Endometrial microvascular endothelial cells (primary cell): ENCODE measurements around the gene TNKS1BP1. TPM values are rescaled to one million over a fixed set of nuclear protein-coding genes. Genes with fewer than 3 reads are reported as not detected.

ENCODE experiments used
- in situ Hi-C: cut with HindIII; loops from 2 replicates; pipeline ENCODE4 v1.10.0; 2017; ENCODE audit warnings: low sequenced_read_pairs, low pct_unique_long_range_greater_than_20kb; ENCODE audit errors: inconsistent ontology term
- total RNA-seq: library from RNA; depleted of rRNA; stranded (reverse); fragments of >200 nt; gene quantifications from one replicate; pipeline ENCODE4 v1.2.3, GENCODE V29; 2015; ENCODE audit errors: inconsistent ontology term

Gene TNKS1BP1
- total RNA-seq, 1 donor from 2014 or later, result 57.4 TPM

DNA sequence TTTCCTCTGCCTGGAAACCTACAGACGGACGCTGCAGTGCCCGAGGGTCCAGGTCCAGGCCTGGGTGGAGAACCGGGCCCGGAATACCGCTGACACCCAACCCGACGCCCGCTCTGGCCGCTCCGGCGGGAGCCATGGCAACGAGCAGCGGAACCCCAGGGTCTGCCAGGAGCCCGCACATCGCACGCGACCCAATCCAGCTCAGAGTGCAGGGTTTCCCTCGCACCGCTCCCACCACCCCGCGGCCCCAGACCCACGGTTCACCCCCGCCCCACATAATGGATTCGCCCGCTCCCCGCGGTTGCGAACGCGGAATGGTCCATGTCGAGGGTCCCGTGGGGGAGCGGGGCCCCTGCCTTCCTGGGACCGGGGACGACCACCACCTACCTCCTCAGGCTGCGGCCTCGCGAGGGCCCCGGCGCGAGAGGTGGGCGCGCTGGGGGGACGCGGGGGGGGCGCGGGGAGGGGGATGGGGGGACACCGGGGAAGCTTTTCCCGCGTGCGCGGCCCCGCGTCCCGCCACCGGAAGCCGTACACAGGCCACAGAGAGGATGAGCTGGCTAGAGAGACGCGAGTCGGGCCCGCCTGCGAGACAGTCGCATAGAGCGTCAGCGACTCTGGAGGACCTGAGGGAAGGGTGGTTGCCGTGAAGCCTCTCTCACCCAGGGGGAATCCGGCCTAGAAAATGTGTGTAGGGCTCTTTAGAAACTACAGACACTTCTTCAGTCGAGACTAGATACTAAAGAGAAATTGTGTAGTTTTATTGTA, 10.8 kb upstream of the TNKS1BP1 start, which contains the start of gene SSRP1:
Gene SSRP1 (minus strand): TSS at position 550 of the 768 bp plus-strand sequence. CDS start 771 bp downstream, outside the sequence.
- in situ Hi-C loops, result no loop called here

DNA sequence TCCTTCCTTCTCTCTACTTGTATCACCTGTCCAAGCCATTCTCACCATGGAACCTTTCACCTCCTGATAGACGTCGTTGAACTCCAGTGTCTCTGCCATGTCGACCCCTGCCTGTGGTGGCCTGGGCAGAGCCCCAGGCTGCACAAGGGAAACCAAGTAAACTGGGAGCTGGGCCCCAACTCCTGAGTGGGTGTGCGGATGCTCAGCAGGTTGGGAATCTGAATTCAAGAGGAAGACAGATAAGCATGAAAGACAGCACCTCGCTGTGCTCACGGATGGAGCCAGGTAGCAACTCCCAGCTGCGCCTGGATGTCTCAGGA, 10.2 kb upstream of the TNKS1BP1 start:
- in situ Hi-C loops, result no loop called here

DNA sequence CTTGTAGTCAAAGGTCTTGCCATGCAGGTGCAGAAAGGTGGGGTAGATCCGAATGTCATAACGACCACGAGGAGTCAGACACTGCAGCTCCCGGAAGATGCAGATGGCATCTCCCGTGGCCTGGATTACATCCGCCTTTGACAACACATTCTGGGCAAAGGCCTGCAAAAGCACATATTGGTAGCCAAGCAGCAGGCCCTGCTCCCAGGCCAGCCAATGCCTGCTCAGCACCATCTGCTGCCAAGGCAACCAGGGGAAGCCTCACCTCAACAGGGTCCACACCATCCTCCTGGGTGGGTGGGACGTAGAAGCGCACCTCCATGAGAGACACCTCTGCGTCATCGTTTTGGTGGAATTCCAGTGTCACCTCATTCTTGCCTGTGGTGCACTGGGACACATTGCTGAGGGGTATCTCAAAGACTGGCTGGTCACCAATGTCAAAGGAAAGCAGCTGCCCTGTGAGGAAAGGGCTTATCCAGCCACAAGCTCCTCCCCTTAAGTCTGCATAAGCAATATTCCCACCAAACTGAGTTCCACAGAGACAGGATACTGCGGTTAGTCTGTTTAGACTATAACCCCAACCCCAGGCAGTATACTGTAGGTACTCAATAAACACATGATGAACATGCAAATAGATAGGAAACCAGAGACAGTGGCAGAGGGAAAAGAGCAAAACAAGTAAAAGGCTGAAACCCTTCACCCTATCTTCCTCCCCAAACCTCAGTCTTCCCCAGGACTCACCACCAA, 8.1 kb upstream of the TNKS1BP1 start:
- in situ Hi-C loops, result no loop called here

DNA sequence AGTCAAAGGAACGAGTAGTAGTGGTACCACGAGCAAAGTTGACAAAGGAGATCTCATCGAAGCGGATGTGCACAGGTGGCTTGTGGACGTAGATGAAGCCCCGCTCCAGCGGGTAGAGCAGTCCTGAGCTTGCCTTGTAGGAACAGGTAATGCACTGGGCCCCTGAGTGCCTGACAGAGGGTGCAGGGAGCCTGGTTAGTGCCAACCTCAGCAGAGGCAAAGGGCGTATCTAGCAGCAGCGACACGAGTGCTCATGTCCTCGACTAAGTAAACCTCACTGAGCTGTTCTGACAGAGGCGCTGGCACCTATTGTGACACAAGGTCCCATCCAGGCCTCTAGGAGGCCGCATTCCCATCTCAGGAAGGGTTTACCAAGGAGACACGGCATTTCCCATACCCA, 7.0 kb upstream of the TNKS1BP1 start:
- in situ Hi-C loops, result no loop called here

DNA sequence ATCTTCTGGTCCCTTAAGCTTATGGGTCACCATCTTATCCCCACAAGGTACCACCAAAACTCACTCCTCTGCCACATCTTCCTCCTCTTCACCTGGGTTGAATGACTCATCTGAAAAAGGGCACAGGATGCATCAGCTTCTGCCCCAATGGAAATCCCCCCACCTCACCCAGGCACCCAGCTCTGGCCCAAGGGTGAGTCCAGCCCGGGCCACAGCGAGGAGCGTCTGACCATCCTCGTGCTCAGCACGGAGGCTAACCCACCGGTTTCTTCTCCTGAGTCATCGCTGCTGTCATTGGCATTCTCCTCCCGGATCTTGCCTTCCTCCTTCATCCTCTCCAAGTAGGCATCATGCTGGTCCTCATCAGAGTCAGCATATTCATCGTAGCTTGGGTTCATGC, 5.3 kb upstream of the TNKS1BP1 start:
- in situ Hi-C loops, result no loop called here

DNA sequence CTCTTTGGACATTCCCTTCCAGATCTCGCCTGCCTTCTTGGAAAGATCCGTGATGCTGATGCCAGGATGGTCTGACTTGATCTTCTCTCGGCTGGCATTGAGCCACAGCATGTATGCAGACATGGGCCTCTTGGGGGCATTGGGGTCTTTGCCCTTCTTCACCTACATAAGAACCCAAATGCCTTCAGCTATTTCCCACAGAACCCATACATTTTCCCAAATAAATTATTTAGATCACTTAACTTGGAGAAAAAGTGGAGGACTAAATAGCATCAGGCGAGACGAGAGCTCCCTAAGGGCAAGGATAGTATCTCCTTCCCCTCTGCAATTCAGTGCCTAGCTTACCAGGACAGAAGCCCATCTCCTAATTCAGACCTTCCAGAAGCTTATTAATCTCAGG, 3.0 kb upstream of the TNKS1BP1 start:
- in situ Hi-C loops, result no loop called here

DNA sequence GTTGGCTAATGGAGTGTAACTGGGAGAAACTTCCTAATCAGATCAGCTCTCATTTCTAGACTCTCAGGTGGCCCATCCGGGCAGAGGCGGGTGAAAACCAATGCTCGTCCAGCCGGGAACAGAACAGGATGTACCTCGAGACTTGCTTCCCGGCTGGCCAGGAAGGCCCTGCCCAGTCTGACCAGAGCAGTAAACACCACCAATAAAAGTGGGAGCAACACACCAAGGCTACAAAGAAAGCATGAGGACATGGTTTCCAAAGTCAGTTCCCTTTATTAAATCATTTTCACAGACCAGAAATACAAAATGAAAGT, 940 bp upstream of the TNKS1BP1 start:
- in situ Hi-C loops, result no loop called here

DNA sequence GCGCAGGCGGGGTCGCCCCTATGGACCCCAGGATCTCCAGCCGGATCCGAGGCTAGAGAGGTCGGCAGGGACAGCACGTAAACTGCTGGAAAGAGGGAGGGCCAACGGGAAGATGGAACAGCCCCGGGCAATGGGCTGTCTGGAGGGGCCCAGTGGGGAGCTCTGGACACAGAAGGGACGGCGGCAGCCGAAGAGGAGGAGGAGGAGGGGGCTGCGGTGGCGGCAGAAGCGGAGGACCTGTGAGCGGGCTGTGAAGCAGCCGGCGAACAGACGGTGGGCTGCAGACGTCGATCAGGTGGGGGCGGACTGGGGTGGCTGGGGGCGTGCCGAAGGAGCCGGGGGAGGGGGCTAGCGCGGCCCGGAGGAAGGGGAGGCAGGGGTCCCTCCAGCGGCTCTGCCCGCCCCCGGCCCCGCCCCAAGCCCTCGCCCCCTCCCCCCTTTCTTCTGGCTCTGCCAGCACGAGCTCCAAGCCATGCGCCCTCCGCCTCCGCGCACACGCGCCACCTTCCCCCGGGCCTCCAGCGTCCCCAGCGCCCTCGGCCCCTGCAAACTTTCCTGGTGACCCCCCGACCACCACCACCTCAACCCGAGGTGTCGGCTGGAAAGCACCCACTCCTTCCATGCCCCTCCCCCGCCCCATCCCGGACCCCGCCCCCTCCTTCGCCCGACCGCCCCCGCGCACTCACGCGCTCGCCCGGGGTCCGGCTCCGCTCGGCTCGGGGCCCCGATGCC, 432 bp downstream of the TNKS1BP1 start:
- in situ Hi-C loops, result no loop called here

DNA sequence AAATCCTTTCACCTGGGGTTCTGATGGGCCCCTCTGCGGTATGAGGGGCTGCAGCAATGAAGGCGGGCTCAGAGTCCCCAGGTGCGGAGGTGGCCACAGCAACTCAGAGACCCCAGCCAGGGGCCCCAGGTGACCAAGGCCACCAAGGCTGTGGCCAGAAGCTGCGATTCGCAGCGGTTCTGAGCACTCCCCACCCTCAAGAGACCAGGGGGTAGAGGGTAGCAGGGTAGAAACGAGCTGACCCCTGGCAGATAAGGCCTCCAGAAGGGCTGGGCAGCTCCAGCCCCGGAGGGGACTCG, 948 bp downstream of the TNKS1BP1 start:
- in situ Hi-C loops, result no loop called here

DNA sequence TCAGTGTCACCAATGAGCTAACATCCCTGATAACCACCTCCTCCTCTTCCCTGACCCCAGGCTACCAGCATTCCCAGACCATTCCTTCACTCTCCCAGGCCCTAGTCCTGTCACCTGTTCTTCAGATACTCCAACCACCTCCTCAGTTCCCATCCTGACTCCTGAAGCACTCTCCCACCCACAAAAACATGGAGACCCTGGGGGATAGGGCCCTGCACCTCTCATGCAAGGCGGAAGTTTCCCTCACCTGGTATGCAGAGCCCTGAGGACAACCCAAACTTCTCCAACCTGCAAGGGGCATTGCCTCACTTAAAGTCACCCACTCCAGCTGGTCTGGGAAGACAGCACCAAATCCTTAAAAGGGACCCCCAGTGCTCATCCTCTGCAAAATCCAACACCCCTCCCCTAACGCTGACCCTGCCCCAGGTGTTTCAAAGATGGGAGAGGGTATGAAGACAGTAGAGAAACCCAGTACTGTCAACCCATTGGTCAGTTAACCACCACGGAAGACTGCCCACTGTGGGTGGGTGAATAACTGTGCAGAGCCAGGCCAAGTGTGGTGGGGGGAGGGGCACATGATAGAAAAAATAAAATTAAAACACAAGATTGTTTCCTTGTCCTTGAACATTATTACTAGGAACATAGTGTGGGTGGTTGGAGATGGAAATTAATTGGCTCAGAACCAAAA, 1.4 kb downstream of the TNKS1BP1 start:
- in situ Hi-C loops, result no loop called here

DNA sequence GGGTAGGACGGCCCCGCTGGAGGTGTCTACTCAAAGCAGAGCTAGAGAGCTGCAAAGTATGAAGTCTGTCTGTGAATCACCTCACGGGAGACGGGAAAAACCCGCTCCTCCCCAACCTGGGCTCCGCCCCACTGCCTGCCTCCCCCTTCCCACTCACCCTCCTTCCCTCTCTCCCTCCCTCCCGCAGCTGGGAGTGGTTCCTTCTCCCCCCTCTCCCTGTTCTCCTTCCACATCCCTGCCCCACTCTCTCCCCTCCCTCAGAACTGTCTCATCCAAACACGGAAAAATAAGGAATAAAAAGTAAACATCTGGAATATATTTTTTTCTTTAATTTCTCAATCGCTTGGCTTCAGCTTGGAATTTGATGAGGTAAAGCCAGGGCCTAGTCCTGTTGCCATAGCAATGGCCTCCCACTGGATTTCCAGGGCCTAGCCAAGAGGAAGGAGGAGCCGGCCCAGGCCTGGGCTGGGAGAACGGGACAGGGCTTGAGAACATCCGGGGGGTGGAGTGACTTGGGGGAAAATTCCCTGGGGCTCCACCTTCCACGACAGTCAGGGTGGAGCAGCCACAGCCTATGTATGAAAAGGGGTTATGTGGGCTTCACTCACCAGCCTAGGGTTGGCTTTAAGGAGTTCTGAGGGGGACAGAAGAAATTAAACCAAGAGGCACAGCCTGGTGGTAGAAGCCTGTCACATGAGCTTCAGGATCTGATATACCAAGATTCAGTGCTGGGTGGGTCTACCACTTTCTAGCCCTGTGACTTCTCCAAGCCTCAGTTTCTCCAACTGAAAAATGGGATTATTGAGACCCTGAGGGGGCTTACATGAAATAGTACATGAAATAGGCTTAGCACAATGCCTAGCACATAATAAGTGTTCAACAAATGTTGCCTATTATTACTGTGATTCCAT, 2.2 kb downstream of the TNKS1BP1 start:
- in situ Hi-C loops, result no loop called here

DNA sequence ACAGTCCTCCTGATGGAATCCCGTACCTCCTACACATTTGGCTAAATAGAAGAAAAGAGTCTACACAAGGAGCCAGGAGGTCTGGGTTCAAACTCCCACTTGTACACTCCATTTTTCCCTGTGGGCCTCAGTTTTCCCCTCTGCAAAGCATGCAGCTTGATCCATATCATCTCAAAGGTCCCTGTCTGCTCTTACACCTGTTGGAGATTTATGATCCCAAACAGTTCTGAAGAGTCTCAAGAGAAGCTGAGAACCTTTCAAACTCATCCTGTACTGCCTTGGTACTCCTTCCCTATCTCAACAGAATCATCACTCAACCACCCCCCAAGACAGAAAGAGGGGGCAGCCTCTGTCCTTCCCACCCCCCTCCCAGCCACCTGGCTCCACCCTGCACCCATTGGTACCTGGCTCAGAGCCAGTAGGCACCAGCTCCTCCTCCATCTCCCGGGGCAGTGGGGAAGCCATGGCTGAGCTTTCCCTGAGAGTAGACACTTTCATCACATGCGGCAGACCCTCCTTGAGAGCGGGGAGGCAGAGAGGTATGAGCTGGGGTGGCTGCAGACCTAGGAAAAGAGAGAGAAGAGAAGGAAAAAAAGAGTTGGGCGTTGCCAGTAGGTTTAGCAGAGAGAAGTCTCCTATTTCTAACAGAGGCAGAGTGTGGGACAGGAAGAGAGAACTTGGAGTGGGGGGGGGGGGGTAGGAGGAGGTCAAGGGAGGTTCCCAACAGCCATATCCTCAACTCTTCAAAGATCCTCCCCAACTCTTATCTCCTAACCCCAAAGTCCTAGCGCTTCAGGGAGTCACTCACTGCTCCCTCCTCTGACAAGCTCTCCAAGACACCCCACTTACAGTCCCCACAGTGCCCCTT, 3.1 kb downstream of the TNKS1BP1 start:
- in situ Hi-C loops, result no loop called here

DNA sequence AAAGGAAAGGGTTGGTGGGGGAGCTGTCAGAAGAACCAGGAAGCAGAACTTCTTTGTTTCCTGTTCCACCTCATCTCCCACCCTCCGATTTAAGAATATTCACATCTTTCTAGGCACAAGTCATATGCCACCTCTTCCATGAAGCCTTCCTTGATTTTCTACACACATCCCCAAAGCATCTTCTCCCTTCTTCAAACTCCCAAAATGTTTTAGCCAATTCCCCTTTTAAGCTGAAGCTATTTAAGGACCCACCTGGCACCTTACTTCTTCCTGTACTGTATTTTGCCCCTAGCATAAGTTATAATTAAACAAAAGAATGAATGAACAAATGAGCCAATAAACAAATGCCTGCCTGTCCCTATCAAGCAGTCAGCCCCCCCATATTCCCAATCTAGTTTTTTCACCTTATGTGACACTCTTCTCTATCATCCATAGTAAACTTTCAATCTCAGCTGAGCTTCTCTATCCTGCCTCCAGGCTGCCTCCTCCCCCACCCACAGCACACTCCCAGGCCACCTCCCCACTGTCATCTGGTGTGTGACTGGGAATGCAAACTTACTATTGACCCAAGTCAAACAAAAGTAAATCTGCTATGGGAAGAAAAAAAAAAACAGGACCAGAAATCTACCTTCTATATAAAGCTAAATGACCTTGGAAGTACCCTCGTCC, 3.9 kb downstream of the TNKS1BP1 start:
- in situ Hi-C loops, result no loop called here

DNA sequence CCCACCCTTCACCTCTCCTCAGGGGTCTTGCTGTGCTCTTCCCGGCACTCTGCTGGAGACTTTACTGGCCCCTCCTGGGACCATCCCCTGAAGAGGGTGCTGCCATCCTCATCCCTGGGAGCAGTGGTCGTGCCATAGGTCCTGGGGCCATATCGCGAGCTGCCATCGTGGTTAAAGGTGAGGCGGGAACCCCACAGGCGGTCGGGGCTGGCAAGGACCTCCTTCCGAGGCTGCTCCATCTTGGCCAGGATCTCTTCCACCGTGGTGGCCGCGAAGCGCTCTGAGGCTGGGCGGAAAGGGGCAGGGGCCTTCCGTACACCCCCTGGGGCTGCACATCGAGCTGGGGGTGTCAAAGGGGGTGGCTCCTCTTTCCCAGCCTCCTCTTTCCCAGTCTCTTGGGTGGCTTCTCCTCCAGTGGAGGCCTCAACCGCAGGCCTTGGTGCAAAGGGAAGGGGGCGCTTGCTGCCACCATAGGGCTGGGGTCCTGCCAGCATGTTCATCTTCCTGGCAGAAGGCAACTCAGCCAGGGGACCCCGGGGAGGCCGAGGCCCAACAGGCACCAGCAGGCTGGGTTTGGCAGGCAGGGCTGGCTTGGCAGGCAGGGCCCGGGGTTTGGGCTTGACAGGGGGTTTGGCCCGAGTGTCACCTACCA, 4.6 kb downstream of the TNKS1BP1 start:
- in situ Hi-C loops, result no loop called here

DNA sequence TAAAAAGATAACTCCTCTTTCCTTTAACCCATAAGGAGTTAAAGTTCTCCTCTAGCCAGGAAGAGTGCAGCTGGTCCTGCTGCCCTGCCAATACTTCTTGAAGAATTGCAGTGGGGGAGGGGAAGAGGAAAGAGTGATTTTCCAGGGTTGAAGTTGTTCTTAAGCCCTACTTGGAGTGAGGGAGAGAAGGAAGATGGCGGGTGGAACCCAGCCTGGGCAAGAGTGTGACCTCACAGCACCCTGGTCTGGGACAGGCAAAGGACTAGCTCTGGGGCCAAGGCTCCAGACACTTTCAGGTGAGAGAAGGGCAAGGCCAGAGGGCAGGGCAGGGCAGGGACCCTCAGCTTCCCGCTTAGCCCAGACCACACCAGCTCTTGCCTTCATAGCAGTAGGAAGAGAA, 6.6 kb downstream of the TNKS1BP1 start:
- in situ Hi-C loops, result no loop called here

DNA sequence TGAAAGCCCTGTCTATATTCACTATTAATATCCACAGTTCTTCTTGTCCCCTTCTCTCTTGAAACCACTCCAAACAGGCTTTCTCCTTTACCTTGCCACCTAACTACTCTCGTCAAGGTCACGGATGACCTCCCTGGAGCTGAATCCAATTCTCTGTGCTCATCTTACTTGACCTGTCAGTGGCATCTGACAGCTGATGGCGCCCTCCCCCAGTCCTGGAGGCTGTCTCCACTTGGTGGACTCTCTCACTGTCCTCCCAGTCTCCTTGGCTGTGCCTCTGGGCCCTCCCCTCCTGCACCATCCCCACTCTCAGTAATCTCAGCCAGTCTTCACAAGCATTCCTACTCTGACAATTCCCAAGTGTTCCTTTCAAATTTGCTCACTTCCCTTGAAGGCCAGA, 8.7 kb downstream of the TNKS1BP1 start:
- in situ Hi-C loops, result no loop called here

DNA sequence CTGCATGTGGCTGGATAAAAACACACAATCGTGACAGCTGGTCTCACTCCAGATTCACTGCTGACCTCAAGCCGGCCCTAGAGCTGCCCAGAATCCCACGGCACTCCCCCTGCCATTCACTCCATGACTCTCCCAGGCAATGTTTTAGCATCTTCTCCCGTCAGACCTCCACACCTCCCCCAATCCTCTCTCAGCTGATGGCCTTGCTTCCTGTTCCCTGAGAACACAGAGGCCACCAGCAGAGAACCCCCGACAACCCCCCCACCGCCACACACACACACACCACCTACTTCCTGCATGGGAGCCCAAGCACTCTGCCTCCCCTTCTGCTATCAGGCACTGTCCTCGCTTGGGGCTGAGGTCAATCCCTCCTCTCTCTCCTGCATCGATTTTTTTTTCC, 9.3 kb downstream of the TNKS1BP1 start:
- in situ Hi-C loops, result no loop called here
